ENCODE measurements around the gene GCK. TPM values are rescaled to one million over a fixed set of nuclear protein-coding genes. Genes with fewer than 3 reads are reported as not detected.

GCK gene
- total and polyA plus RNA-seq, 2 experiments from 2014 or later, result 1.7 to 2.5 TPM

DNA sequence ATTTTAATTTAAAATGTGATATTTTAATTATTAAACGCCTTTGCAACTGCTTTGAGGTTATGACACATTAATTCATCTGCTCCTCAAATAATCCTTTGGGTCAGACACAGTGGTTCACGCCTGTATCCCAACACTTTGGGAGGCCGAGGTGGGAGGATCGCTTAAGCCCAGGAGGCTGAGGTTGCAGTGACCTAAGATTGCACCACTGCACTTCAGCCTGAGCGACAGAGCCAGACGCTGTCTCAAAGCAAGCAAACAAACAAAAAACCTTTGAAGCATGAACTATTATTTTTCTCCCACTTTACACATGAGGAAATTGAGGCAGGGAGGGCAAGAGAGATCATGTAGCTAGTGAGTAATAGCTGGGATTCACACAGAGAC lies 64.4 kb downstream of the GCK start:
- Histone ChIP-seq H3K4me3 (no peak overlapping the region), H3K79me2 (peaks cover 28% of the 10 kb centered on the region), H3K27ac (no peak overlapping the region), H3K9me2 (replicated peaks; ENCODE audit: insufficient read depth) (no peaks in the 10 kb centered on the region), H3K36me3 (replicated peaks; ENCODE audit: insufficient read depth, low read depth) (no peaks in the 10 kb centered on the region), H3K9me3 (ENCODE audit: low read depth) (no peaks in the 10 kb centered on the region), H3K4me1 (ENCODE audit: insufficient read depth) (peaks cover 10% of the 10 kb centered on the region), H3K27me3 (no peaks in the 10 kb centered on the region), H4K20me1 (ENCODE audit: insufficient read depth, poor library complexity, severe bottlenecking) (no peaks in the 10 kb centered on the region), H2AFZ (no peak overlapping the region), H3K4me2 (no peak overlapping the region)
- WGBS (ENCODE audit: low lambda C conversion rate, missing lambda C conversion rate), result 93% methylated on average over 6 of the region's 6 CpGs
- TF ChIP-seq EZH2phosphoT487 (IDR thresholded peaks at IDR 0.05; ENCODE audit: low read depth, severe bottlenecking, unreplicated experiment) (no peak), EZH2 (IDR thresholded peaks at IDR 0.05; ENCODE audit: borderline replicate concordance) (no peak), CTCF (IDR thresholded peaks at IDR 0.05; ENCODE audit: poor library complexity) (no peak)
- no peak for DNase-seq (ENCODE audit: low spot score)

DNA sequence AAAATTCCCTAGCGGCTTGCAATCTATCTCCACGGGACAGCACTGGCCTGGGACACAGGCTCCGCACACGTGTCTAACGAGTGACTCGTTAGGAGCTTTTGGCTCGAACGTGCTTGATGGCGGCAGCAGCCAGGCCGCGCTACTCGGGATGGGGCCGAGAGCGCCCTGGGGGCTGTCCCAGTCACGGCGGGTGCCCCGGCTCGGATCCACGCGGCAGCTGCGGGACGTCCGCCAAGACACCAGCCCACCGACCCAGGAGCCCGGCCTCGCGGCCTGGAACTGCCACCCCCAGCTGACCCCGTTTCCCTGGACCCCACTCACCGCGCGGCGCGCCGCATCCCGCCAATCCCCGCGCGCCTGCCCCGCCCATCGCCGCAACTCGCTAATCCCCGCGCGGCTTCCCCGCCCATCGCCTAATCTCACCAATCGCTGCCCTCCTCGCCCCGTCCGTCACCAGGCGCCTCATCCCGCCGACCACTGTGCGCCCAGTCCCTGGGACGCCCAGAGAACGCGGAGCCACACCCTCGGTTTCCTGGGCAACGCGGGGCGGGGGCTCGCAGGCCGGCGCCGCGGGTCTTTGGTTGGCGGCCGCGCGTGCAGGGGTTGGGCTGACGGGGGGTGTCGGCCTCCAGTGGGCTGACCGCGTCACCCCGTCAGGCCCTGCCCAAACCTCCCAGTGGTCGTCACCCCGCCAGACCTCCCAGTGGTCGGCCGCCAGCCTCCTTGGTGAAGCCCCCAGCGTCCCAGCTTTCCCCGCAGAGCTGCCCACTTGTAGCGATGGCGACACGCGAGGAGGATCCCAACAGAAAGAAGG lies 65.8 kb downstream of the GCK start, which contains the start of gene POLD2:
Gene POLD2, minus strand, starts transcription at position 359 of the 814 bp plus-strand sequence. CDS start 1,495 bp downstream, outside the sequence.
- TF ChIP-seq EZH2 (IDR thresholded peaks at IDR 0.05; ENCODE audit: borderline replicate concordance) (no peak), CTCF (IDR thresholded peaks at IDR 0.05; ENCODE audit: poor library complexity) (no peak), EZH2phosphoT487 (IDR thresholded peaks at IDR 0.05; ENCODE audit: low read depth, severe bottlenecking, unreplicated experiment) (no peak)
- 1% methylated on average over 39 of the region's 86 CpGs for WGBS (ENCODE audit: low lambda C conversion rate, missing lambda C conversion rate)

DNA sequence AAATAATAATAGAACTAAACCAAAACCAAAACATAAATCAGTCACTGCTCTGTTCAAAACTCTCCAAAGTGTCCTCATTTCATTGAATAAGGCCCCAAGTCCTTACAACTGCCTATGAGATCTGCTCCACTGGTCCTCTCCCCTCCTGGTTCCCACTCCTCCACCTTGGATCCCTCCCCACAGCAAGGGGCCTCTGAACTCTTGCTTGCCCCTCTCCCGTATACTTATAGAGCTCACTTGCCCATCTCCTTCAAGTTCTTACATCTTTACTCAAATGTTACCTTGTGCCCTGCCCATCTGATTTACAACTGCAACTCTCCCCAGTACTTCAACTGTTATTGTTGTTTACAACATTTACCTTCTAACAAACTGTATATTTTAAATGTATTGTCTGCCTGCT lies 66.7 kb downstream of the GCK start:
- WGBS (ENCODE audit: low lambda C conversion rate, missing lambda C conversion rate), result 36% methylated on average over 1 of the region's 1 CpG
- H3K9me3 ChIP-seq (ENCODE audit: low read depth), result no peaks in the 10 kb centered on the region
- H3K27ac ChIP-seq, result peak overlapping the region; percentile 62
- peaks cover 10% of the 10 kb centered on the region for H3K4me1 ChIP-seq (ENCODE audit: insufficient read depth)
- peak overlapping the region; percentile 25 for H3K4me3 ChIP-seq
- H3K27me3 ChIP-seq, result no peaks in the 10 kb centered on the region
- peak overlapping the region; percentile 13 for H2AFZ ChIP-seq
- H4K20me1 ChIP-seq (ENCODE audit: insufficient read depth, poor library complexity, severe bottlenecking), result no peaks in the 10 kb centered on the region
- H3K36me3 ChIP-seq (replicated peaks; ENCODE audit: insufficient read depth, low read depth), result no peaks in the 10 kb centered on the region
- peak overlapping the region; percentile 85 for H3K4me2 ChIP-seq
- no peak for TF ChIP-seq EZH2 (IDR thresholded peaks at IDR 0.05; ENCODE audit: borderline replicate concordance)
- no peak for TF ChIP-seq CTCF (IDR thresholded peaks at IDR 0.05; ENCODE audit: poor library complexity)
- TF ChIP-seq EZH2phosphoT487 (IDR thresholded peaks at IDR 0.05; ENCODE audit: low read depth, severe bottlenecking, unreplicated experiment), result no peak
- no peak for DNase-seq (ENCODE audit: low spot score)
- peaks cover 33% of the 10 kb centered on the region for H3K79me2 ChIP-seq
- no peaks in the 10 kb centered on the region for H3K9me2 ChIP-seq (replicated peaks; ENCODE audit: insufficient read depth)

More for the DNA sequence above, 65.8 kb downstream of the GCK start, which contains the start of gene POLD2:
- peak within 1 kb of the TSS; percentile 25 for H3K4me3 ChIP-seq
- peaks cover 10% of the 10 kb centered on the region for H3K4me1 ChIP-seq (ENCODE audit: insufficient read depth)
- DNase-seq (ENCODE audit: low spot score), result peak; percentile 98
- no peaks in the 10 kb centered on the region for H3K9me2 ChIP-seq (replicated peaks; ENCODE audit: insufficient read depth)
- peak within 1 kb of the TSS; percentile 88 for H3K27ac ChIP-seq
- H3K27me3 ChIP-seq, result no peaks in the 10 kb centered on the region
- peaks cover 33% of the 10 kb centered on the region for H3K79me2 ChIP-seq
- H3K4me2 ChIP-seq, result peak within 1 kb of the TSS; percentile 86
- peak within 1 kb of the TSS; percentile 67 for H2AFZ ChIP-seq
- H3K36me3 ChIP-seq (replicated peaks; ENCODE audit: insufficient read depth, low read depth), result no peaks in the 10 kb centered on the region
- no peaks in the 10 kb centered on the region for H4K20me1 ChIP-seq (ENCODE audit: insufficient read depth, poor library complexity, severe bottlenecking)
- H3K9me3 ChIP-seq (ENCODE audit: low read depth), result no peaks in the 10 kb centered on the region
